ENCODE results near the gene CUL1.

DNA sequence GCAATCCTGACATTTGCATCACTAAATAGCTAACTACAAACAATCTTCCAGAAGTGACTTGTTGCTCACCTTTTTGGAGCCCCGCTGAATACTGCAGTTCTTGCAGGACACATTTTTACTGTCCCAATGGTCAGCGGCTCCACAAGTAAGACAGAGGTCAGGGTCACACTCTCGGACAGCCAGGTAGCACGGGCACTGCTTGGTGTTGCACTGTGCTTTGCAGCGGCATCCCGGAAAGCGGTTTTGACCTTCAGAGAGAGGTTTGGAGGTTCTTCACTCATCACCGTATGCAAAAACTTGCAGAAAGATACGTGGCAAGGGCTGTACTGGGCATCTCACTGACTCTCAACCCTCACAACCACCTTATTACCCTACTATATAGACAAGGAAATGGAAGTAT is 115.2 kb downstream of the CUL1 start:
- no peak for TF ChIP-seq CTCF (IDR thresholded peaks at IDR 0.05)
- TF ChIP-seq POLR2A (IDR thresholded peaks at IDR 0.05) = no peak
